DOHH2 (cell line): Measurements from ENCODE around the gene COX6B1.

ENCODE experiments used
- H3F3A ChIP-seq: fragments of 200-600 bp; sonication (generic), shearing (Covaris generic); 2 replicates; pipeline ENCODE4 v1.6.0; 2016; ENCODE audit warnings: antibody characterized with exemption, mild to moderate bottlenecking; ENCODE audit not compliant: control insufficient read depth, insufficient read depth
- H3K27ac ChIP-seq: fragments of 200-600 bp; sonication (generic); 2 replicates; pipeline ENCODE4 v1.5.1; 2014; ENCODE audit warnings: low read depth, mild to moderate bottlenecking, low read length, moderate library complexity
- H3K27me3 ChIP-seq: fragments of 200-600 bp; sonication (generic); 2 replicates; pipeline ENCODE4 v1.6.1; 2014; ENCODE audit warnings: mild to moderate bottlenecking, low read length, mixed read lengths; ENCODE audit not compliant: control insufficient read depth
- H3K36me3 ChIP-seq: fragments of 200-600 bp; sonication (generic); 2 replicates; pipeline ENCODE4 v1.6.1; 2014; ENCODE audit warnings: mild to moderate bottlenecking, low read length, moderate library complexity, mixed read lengths; ENCODE audit not compliant: control insufficient read depth
- H3K4me1 ChIP-seq: fragments of 200-600 bp; sonication (generic); 2 replicates; pipeline ENCODE4 v1.6.1; 2014; ENCODE audit warnings: mild to moderate bottlenecking, low read length, mixed read lengths; ENCODE audit not compliant: control insufficient read depth
- H3K4me2 ChIP-seq: fragments of 200-600 bp; sonication (generic); 2 replicates; pipeline ENCODE4 v1.6.0; 2014; ENCODE audit warnings: mild to moderate bottlenecking, low read length, moderate library complexity
- H3K4me3 ChIP-seq: fragments of 200-600 bp; sonication (generic); 2 replicates; pipeline ENCODE4 v1.5.1; 2014; ENCODE audit warnings: mild to moderate bottlenecking, low read length, mixed read lengths
- H3K79me2 ChIP-seq: fragments of 200-600 bp; sonication (generic); 2 replicates; pipeline ENCODE4 v1.6.1; 2014; ENCODE audit warnings: mild to moderate bottlenecking, low read length, mixed read lengths; ENCODE audit not compliant: control insufficient read depth
- H3K9me2 ChIP-seq: fragments of 200-600 bp; sonication (generic); replicated peaks from 2 replicates; pipeline ENCODE4 v1.6.1; 2014; ENCODE audit warnings: mild to moderate bottlenecking, low read length, mixed read lengths; ENCODE audit not compliant: control insufficient read depth
- H3K9me3 ChIP-seq: fragments of 200-600 bp; sonication (generic); 2 replicates; pipeline ENCODE4 v1.6.1; 2014; ENCODE audit warnings: antibody characterized with exemption, low read length, mixed read lengths; ENCODE audit not compliant: control insufficient read depth, insufficient read depth
- H4K20me1 ChIP-seq: fragments of 200-600 bp; sonication (generic); 2 replicates; pipeline ENCODE4 v1.6.0; 2014; ENCODE audit warnings: low read depth, mild to moderate bottlenecking, antibody characterized with exemption, low read length, moderate library complexity; ENCODE audit not compliant: control insufficient read depth, insufficient read depth
- EZH2phosphoT487 ChIP-seq: fragments of 200-600 bp; sonication (generic); IDR thresholded peaks from 2 replicates; pipeline ENCODE4 v1.6.1; 2017; ENCODE audit warnings: borderline replicate concordance, mild to moderate bottlenecking, antibody characterized with exemption, low read length, moderate library complexity, mixed read lengths
- TF ChIP-seq, protein P1 (sequence below): fragments of 200-600 bp; sonication (generic); IDR thresholded peaks from one replicate; pipeline ENCODE4 v1.5.1; 2014; ENCODE audit warnings: antibody characterized with exemption, mild to moderate bottlenecking, low read depth, low read length; ENCODE audit not compliant: poor library complexity, severe bottlenecking

COX6B1 gene

DNA sequence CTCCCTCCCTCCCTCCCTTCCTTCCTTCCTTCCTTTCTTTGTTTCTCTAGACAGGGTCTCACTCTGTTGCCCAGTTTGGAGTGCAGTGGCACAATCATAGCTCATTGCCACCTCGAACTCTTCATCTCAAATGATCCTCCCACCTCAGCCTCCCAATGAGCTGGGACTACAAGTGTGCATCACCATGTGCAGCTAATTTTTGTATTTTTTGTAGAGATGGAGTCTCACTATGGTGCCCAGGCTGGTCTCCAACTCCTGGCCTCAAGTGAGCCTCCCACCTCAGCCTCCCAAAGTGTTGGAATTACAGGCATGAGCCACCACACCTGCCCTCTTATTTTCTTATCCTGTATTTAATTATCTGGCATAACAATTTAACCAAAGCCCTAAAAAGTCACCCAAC is 22.6 kb downstream of the COX6B1 start:
- Histone ChIP-seq H3K4me2 (no peak overlapping the region), H3F3A (no peaks in the 10 kb centered on the region), H3K9me3 (no peaks in the 10 kb centered on the region), H3K4me1 (no peaks in the 10 kb centered on the region), H4K20me1 (no peaks in the 10 kb centered on the region), H3K36me3 (no peaks in the 10 kb centered on the region), H3K4me3 (no peak overlapping the region), H3K9me2 (no peaks in the 10 kb centered on the region), H3K27ac (no peak overlapping the region), H3K79me2 (no peaks in the 10 kb centered on the region), H3K27me3 (peaks cover 20% of the 10 kb centered on the region)
- no peak for TF ChIP-seq EZH2phosphoT487
- TF ChIP-seq, protein P1, sequence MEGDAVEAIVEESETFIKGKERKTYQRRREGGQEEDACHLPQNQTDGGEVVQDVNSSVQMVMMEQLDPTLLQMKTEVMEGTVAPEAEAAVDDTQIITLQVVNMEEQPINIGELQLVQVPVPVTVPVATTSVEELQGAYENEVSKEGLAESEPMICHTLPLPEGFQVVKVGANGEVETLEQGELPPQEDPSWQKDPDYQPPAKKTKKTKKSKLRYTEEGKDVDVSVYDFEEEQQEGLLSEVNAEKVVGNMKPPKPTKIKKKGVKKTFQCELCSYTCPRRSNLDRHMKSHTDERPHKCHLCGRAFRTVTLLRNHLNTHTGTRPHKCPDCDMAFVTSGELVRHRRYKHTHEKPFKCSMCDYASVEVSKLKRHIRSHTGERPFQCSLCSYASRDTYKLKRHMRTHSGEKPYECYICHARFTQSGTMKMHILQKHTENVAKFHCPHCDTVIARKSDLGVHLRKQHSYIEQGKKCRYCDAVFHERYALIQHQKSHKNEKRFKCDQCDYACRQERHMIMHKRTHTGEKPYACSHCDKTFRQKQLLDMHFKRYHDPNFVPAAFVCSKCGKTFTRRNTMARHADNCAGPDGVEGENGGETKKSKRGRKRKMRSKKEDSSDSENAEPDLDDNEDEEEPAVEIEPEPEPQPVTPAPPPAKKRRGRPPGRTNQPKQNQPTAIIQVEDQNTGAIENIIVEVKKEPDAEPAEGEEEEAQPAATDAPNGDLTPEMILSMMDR, result no peak

DNA sequence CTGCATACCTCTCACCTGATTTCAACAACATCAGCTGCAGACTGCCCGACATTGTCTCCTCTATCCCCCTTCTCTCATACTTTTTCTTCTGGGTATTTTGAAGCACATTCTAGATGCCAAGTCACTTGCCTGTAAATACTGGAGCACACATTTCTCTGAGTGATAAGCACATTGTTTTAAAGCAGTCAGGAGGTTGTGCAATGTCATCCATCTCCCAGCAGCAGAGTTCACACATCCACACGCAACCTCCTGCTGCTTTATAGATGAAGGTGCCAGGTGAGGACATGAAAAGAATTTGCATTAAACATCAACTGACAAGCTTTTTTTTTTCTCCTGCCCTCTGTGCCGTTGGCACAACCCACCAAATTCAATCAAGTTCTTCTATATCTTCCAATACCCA is 23.7 kb downstream of the COX6B1 start:
- no peak overlapping the region for H3K27ac ChIP-seq

DNA sequence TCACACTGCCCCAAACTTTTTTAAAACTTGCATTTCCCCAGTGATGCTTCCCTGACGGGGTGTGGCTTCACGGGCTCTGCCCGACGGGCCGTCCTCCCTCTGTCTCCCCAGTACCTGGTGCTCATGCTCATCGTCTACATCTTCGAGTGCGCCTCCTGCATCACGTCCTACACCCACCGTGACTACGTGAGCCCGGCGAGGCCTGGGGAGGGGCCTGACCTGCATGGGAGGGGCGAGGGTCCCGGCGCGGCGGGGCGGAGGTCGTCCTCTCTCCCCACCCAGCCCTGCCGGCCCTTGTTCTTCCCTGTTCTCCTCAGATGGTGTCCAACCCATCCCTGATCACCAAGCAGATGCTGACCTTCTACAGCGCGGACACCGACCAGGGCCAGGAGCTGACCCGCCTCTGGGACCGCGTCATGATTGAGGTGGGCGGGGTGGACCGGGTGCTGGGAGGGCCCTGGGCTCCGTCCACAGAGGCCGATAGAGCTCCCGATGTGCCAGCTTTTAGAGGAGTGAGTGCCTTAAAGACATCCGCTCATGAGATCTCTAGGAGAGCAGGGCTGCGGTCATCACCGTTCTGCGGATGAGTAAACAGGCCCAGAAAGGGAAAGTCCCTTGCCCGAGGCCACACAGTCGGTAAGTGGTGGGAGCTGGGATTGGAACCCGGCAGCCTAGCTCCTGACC is 25.1 kb downstream of the COX6B1 start:
- Histone ChIP-seq H3K27me3 (peaks cover 20% of the 10 kb centered on the region), H3K4me3 (no peak overlapping the region), H3F3A (no peaks in the 10 kb centered on the region), H4K20me1 (no peaks in the 10 kb centered on the region), H3K4me1 (no peaks in the 10 kb centered on the region), H3K79me2 (no peaks in the 10 kb centered on the region), H3K4me2 (no peak overlapping the region), H3K36me3 (no peaks in the 10 kb centered on the region), H3K27ac (no peak overlapping the region), H3K9me2 (no peaks in the 10 kb centered on the region), H3K9me3 (no peaks in the 10 kb centered on the region)
- TF ChIP-seq, protein P1, result no peak
- TF ChIP-seq EZH2phosphoT487, result no peak

More for the DNA sequence above, 23.7 kb downstream of the COX6B1 start:
- Histone ChIP-seq H3K79me2 (no peaks in the 10 kb centered on the region), H3K4me2 (no peak overlapping the region), H3K9me3 (no peaks in the 10 kb centered on the region), H3K36me3 (no peaks in the 10 kb centered on the region), H3K4me3 (no peak overlapping the region), H3K9me2 (no peaks in the 10 kb centered on the region), H3K4me1 (no peaks in the 10 kb centered on the region), H3K27me3 (peaks cover 20% of the 10 kb centered on the region), H3F3A (no peaks in the 10 kb centered on the region), H4K20me1 (no peaks in the 10 kb centered on the region)
- TF ChIP-seq EZH2phosphoT487, result no peak
- TF ChIP-seq, protein P1, result no peak
